Transverse colon (tissue), 4 donors: ENCODE measurements around the gene DIAPH3. TPM values are rescaled to one million over a fixed set of nuclear protein-coding genes. Genes with fewer than 3 reads are reported as not detected.

ENCODE experiments used
- DNase-seq: peaks from one replicate; pipeline ENCODE4 v3.0.0-alpha.2; 2019
- H3K27ac ChIP-seq, 4 donors: fragments of 200-600 bp; sonication (generic); 2 replicates each; pipeline ENCODE4 v1.5.1; 2016 to 2018; ENCODE audit warnings: inconsistent platforms in 4 of 4
- H3K27me3 ChIP-seq: fragments of 200-600 bp; sonication (generic); 2 replicates; pipeline ENCODE4 v1.5.1; 2017; ENCODE audit warnings: inconsistent platforms
- H3K36me3 ChIP-seq, 4 donors: fragments of 200-600 bp; sonication (generic); 2 replicates each; pipeline ENCODE4 v1.5.1; 2017 to 2019; ENCODE audit warnings: inconsistent platforms in 4 of 4
- H3K4me1 ChIP-seq, 4 donors: fragments of 200-600 bp; sonication (generic); 2 replicates each; pipeline ENCODE4 v1.5.1; 2017 to 2020; ENCODE audit warnings: inconsistent platforms in 4 of 4
- H3K4me3 ChIP-seq, 4 donors: fragments of 200-600 bp; sonication (generic); 1 replicate in 1 of 4; 2 replicates in 3 of 4; pipeline versions ENCODE4 v1.5.1 to v1.6.1; 2017 to 2019; ENCODE audit warnings: inconsistent platforms in 4 of 4
- H3K9me3 ChIP-seq, 2 donors: fragments of 200-600 bp; sonication (generic); 2 replicates each; pipeline ENCODE4 v1.5.1; 2017 to 2019; ENCODE audit warnings: inconsistent platforms in 2 of 2
- CTCF ChIP-seq, 5 experiments: fragments of 200-600 bp in 3 of 5; fragments of 450-650 bp in 2 of 5; sonication (generic) in 3 of 5; IDR thresholded peaks; 1 replicate in 2 of 5; 2 replicates in 3 of 5; pipeline ENCODE4 v1.5.1; 2016 to 2017; ENCODE audit warnings: antibody characterized with exemption in 5 of 5, inconsistent platforms in 3 of 5, mild to moderate bottlenecking in 2 of 5, moderate library complexity in 1 of 5
- EP300 ChIP-seq: sonication (generic); formaldehyde crosslinking; IDR thresholded peaks from one replicate; pipeline ENCODE4 v1.6.1; 2017; ENCODE audit warnings: antibody characterized with exemption, low read depth
- POLR2A ChIP-seq: fragments of 450-650 bp; IDR thresholded peaks from one replicate; pipeline ENCODE4 v1.6.1; 2016; ENCODE audit warnings: antibody characterized with exemption, mild to moderate bottlenecking, moderate library complexity
- POLR2AphosphoS5 ChIP-seq, 3 donors: sonication (generic); formaldehyde crosslinking; IDR thresholded peaks; one replicate each; pipeline ENCODE4 v1.6.1; 2016; ENCODE audit warnings: antibody characterized with exemption in 3 of 3
- WGBS, 2 donors: methylation state at CpG; one replicate each; pipeline ENCODE4 v1.1.5; 2018; ENCODE audit warnings: low coverage in 1 of 2; 5-methylcytosine and 5-hydroxymethylcytosine counted together
- in situ Hi-C, 4 donors: fragments of 200-750 bp; cut with MboI; loops; one replicate each; pipeline versions ENCODE4 v1.15.0 to v1.15.1; 2017; ENCODE audit warnings: low sequenced_read_pairs in 3 of 4, low pct_ligation_motif_present in 1 of 4, low pct_unique_long_range_greater_than_20kb in 1 of 4
- intact Hi-C: fragments of 100-400 bp; cut with DNase I; formaldehyde crosslinking; loops from one replicate; pipeline ENCODE4 v1.15.1; 2023; ENCODE audit warnings: low total_unique reads
- total RNA-seq, 4 donors: library from RNA; depleted of rRNA; stranded (reverse); fragments of >200 nt; gene quantifications; one replicate each; pipeline ENCODE4 v1.1.0, GENCODE V29; 2016

Gene DIAPH3
- total RNA-seq, 4 donors from 2014 or later, result 0.95 to 1.6 (median 1.2) TPM

GRCh38 chr13:59856281-59856810 is 307.4 kb downstream of the DIAPH3 start:
- TF ChIP-seq POLR2A (no peak), POLR2AphosphoS5 (IDR thresholded peaks at IDR 0.05) (no peak), CTCF (IDR thresholded peaks at IDR 0.05) (no peak), EP300 (no peak)
- Histone ChIP-seq H3K36me3 (no peaks in the 10 kb centered on the region), H3K27me3 (no peaks in the 10 kb centered on the region), H3K4me1 (peaks cover 0 to 4% (median 0%) of the 10 kb centered on the region in 4 donors), H3K4me3 (no peak overlapping the region), H3K27ac (no peak overlapping the region), H3K9me3 (no peaks in the 10 kb centered on the region)
- intact Hi-C loops, result no loop called here
- in situ Hi-C loops, result no loop called here
- DNase-seq, result peak; percentile 12

GRCh38 chr13:59846845-59847620 is 316.7 kb downstream of the DIAPH3 start:
- Histone ChIP-seq H3K4me1 (peaks cover 0 to 9% (median 0%) of the 10 kb centered on the region in 4 donors), H3K27ac (no peak overlapping the region), H3K9me3 (no peaks in the 10 kb centered on the region), H3K36me3 (no peaks in the 10 kb centered on the region), H3K27me3 (no peaks in the 10 kb centered on the region), H3K4me3 (no peak overlapping the region)
- no peak for DNase-seq
- in situ Hi-C loops (no loop called here), intact Hi-C loops (loop anchor here (10.0 kb wide), 1 partner anchor 712 kb away; no protein-coding TSS in a partner anchor)
- 99% methylated on average over 2 of the region's 2 CpGs; no CpG with 5 or more reads in 1 of the 2 donors for WGBS, 2 donors
- TF ChIP-seq POLR2A (no peak), EP300 (no peak), CTCF (IDR thresholded peaks at IDR 0.05) (no peak), POLR2AphosphoS5 (IDR thresholded peaks at IDR 0.05) (no peak)

GRCh38 chr13:59843040-59843439 is 320.7 kb downstream of the DIAPH3 start:
- no peak for DNase-seq
- Histone ChIP-seq H3K9me3 (no peaks in the 10 kb centered on the region), H3K4me3 (no peak overlapping the region), H3K27ac (no peak overlapping the region), H3K36me3 (no peaks in the 10 kb centered on the region), H3K27me3 (no peaks in the 10 kb centered on the region), H3K4me1 (peaks cover 0 to 9% (median 0%) of the 10 kb centered on the region in 4 donors)
- in situ Hi-C loops (no loop called here), intact Hi-C loops (loop anchor here (10.0 kb wide), 1 partner anchor 708 kb away; no protein-coding TSS in a partner anchor)
- 83 to 100% methylated on average over 1 to 3 of the region's 3 CpGs for WGBS, 2 donors
- no peak for TF ChIP-seq CTCF (IDR thresholded peaks at IDR 0.05)
- no peak for TF ChIP-seq POLR2A
- TF ChIP-seq POLR2AphosphoS5 (IDR thresholded peaks at IDR 0.05), result no peak
- TF ChIP-seq EP300, result no peak

- no peak for TF ChIP-seq EP300
- TF ChIP-seq POLR2A, result no peak
- TF ChIP-seq POLR2AphosphoS5 (IDR thresholded peaks at IDR 0.05), result no peak
- no peak for TF ChIP-seq CTCF (IDR thresholded peaks at IDR 0.05)
- Histone ChIP-seq H3K36me3 (no peaks in the 10 kb centered on the region), H3K27me3 (no peaks in the 10 kb centered on the region), H3K27ac (no peak overlapping the region), H3K4me1 (peaks cover 0 to 9% (median 0%) of the 10 kb centered on the region in 4 donors), H3K9me3 (no peaks in the 10 kb centered on the region), H3K4me3 (no peak overlapping the region)
- intact Hi-C loops, result loop anchor here (10.0 kb wide), 1 partner anchor 708 kb away; no protein-coding TSS in a partner anchor
- in situ Hi-C loops, result no loop called here
- no peak for DNase-seq
- WGBS, 2 donors, result 96 to 100% methylated on average over 2 to 4 of the region's 4 CpGs
These were observed 321.2 kb downstream of the DIAPH3 start for GRCh38 chr13:59842507-59842906.
